ENCODE results near the gene CHRM2.

Gene CHRM2

DNA sequence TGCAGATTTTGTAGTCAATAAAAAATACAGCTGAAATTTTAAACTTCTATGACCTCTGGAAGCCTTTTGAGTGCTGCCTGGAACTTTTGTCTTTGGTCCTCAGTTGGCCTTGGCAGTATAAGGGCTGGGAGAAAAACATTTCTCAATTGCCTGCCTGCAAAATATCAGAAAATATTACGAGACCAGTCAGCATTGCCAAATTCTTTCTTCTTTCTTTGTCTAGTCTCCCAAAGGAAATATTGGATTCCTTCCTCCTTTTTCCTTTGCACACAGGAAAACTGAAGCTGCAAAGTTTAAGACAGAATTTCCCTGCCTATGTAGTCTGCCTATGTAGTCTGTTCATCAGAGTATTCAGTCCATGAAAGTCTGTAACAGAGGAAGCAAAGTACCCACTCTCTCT lies 95.9 kb downstream of the CHRM2 start:
- DNase-seq = no peak

DNA sequence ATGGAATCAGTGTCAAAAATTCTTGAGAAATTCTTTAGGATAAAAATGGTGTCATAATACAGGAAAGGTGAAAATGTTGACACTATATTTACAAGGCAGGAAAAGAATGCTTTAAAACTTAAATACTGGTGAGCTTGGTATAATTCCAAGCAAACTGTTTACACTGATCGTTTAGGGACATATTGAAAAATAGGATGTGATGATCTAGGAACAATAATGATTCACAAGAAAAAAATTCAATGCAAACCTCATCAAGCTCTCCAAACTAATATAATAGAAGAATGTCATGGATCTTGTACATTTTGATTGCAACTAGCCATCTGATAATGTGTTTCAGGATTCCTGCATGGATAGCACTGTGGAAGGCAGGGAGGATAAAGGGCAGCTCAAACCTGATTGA lies 98.4 kb downstream of the CHRM2 start:
- DNase-seq = no peak

- DNase-seq = no peak
Measured at GRCh38 chr7:136969761-136970160, 101.3 kb downstream of the CHRM2 start.

DNA sequence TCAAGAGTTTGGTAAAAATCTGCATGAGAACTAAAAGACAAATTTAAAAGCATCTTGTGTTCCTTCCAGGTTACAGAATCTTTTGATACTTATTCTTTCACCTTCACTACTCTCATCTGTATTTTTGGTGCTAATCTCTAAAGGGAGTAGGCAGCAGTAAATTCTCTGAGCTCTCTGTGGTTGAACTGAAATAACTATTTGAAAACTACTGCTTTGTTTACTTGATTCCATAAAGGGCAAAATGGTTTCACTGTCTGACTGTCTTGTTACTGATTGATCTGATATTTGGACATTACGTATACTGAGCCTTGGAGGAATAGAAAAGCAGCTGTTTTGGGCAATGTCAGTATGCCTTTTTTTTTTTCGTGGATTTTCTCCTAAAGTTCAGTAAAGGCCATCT lies 103.3 kb downstream of the CHRM2 start:
- no peak for DNase-seq

DNA sequence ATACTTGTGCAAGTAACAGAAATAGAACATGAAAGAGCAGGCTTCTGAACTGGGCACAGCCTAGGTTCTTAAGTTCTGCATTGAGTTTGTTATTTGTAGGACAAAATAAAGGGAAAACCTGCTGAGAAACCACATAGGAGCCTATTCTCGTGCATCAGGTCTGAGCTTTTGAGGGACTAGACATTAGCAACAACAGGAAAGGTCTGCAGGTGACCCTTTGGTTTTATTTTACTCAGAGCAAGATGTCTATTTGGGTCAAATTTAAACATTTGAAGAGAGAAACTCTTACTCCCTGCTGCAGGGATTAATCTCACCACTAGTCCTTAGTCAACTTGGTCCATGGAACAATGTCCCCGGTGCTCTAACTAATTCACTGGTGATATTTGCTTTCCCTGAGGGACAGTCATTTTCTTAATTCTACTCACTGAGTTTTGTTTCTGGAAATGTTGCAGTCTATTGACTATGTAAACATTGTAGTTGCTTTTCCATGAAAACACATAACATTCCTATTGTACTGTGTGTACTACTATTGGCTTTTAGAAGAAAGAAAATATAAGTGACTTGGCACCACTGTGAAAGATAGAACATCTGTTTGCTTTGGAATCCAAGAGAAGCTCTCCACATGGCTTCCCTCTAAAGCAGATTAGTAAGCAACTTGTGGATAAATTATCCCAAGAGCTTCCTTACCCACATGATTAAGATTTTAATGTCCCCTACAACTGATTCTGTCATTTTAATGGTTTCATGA lies 108.2 kb downstream of the CHRM2 start:
- DNase-seq = no peak

DNA sequence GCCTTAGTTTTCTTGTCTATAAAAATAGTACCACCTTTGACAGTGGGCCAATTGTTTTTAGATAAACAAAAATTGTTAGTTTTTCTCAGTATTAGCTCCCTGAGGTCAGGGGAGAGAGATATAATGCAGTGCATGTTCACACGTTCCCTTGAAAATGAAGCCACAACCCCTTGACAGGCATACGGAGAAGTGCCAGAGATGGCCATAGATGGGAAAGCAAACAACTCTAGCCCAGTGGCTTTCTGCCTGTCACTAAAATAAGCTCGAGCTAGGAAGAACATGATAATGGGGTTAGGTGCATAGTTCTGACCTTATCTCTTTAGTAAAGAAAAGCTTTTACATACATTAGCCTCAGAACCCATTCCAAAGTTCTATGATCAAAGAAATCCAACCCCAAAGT lies 124.9 kb downstream of the CHRM2 start:
- no peak for DNase-seq

DNA sequence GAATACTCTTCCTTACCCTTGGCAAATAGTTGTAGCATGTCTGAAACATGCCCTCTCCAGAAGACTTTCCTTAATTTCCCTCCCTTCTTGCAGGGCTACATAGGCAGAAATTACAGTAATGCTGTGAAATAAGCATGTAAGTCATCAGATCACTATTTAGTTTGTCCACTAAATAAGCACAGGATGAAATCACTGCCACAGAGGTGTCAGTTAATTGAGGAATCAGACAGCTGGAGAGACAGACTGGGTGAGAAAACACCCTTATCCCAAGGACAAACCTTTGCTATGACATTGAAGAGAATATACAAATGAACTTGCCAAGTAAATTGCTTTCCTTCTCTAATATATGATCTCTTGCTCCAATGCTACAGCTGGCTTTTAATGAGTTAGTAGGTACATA lies 129.3 kb downstream of the CHRM2 start:
- no peak for DNase-seq

DNA sequence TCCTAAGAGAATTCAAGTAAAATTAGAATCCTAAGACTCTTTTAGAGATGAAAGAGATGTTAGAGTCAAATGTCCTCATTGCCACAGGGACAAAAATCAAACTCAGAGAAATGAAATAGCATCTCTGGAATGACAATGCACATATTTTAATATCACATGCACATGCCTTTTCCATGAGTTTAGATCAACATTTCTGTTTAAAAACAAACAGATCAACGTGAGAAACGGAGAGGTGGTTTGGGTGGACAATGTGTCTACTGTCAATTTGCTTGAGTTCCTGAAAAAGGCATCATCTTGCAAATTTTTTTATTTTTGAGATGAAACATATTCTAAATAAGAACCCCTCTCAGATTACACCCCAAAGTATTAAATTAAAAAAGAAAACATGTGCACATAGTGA lies 130.0 kb downstream of the CHRM2 start:
- no peak for DNase-seq

DNA sequence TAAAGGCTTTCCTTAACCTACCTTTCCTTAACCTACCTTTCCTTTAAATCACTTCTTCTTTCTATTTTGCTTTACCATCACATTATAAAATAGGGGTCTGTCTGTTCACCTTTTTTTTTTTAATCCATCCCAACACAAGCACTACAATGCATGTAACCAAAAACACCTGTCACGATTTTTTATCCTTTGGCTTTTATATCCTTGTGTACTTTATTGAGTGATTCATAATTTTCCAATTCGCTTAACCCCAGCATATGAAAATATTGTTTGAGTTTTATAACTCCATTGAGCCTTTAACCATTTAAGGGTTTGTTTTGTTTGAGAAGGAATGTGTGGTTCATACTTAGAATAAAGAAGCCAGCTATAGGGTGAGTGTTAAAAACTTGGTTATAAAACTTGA lies 132.2 kb downstream of the CHRM2 start:
- DNase-seq = no peak

- DNase-seq = no peak
Measured at GRCh38 chr7:137001041-137001440, 132.6 kb downstream of the CHRM2 start.

DNA sequence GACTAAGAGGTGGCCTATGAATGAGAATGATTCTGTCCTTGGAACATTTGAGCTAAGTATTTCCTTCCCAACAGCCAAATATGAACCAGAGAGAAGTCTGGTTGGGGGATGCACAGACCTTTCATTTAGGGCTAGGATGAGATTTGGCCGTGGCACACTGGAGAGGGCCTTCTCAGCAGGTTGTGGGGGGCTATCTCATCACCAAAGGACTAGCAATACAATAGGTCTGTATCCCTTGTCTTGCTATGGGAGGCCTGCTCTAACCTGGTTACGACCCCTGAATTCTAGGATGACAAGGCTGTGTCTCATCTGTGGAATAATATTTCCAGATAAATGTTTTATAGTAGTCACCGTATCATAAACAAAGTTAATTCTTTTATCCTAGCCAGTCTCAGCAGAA lies 133.0 kb downstream of the CHRM2 start:
- no peak for DNase-seq

DNA sequence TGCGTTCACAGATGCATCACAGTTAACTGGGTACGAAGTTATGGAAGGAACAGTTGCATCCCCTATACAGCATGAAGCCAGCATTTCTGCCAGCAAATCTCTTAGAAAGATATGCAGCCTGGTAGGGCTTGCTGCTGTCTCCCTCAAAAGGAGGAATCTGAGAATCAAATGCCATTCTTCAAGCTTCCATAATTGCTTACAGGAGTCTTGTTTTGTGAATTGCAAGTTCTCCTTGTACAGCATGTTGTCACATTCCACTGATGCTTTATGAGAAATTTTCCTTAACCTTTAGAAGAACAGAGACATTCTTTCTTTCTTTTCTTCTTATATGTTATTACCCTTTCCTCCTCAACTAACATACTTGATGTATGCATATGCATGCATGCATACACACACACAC lies 134.6 kb downstream of the CHRM2 start:
- DNase-seq = no peak

DNA sequence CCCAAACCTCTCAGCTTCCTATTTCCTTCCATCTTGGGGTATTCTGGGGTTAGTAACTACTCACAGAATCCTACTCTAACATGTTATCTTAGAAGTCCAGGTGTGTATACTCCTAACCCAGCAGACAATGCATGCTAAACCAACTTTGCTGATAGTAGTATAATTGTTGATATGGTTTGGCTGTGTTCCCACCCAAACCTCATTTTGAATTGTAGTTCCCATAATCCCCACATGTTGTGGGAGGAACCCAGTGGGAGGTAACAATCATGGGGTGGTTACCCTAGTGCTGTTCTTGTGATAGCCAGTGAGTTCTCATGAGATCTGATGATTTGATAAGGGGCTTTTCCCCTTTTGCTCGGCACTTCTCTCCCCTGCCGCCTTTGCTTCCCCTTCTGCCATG lies 135.1 kb downstream of the CHRM2 start:
- no peak for DNase-seq

DNA sequence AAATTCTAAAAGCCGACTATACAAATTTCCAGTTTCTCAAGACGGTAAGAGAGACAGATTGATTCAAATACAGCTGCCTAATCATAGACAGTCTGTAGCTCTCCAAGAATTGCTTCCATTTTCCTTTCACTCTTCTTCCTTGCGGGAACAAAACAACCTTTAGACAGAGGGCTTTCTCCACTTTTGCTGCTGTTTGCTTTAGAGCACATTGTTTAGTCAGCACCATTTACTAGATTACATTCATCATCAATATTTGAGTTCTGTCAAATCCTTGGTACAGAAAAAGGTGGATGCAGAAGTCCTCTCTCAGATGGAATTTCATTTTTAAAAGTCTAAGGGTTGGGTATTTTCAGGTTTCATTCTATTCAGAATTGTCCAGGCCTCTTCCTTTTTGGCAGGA lies 137.4 kb downstream of the CHRM2 start:
- no peak for DNase-seq

GRCh38 chr7:137006293-137006692 lies 137.8 kb downstream of the CHRM2 start:
- no peak for DNase-seq

- DNase-seq = no peak
Measured at GRCh38 chr7:137007001-137007694, 138.7 kb downstream of the CHRM2 start.

DNA sequence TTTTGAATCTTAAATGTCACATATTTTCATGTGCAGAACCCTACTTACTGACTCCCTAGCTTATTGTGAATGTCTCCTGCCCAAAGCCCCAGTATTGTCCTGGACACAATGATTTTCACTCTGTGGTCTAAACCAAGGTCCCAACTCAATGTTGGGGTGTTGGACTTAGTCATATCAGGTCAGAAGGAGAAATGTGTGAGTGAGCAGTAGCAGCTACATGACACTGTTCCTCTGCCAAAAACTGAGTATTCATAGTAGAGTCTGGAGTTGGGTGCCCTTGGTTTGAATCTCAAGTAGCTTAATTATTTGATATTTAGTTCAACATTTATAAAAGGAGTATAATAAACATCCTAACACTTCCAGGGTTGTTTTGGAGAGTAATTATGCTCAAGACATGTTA lies 141.0 kb downstream of the CHRM2 start:
- no peak for DNase-seq

DNA sequence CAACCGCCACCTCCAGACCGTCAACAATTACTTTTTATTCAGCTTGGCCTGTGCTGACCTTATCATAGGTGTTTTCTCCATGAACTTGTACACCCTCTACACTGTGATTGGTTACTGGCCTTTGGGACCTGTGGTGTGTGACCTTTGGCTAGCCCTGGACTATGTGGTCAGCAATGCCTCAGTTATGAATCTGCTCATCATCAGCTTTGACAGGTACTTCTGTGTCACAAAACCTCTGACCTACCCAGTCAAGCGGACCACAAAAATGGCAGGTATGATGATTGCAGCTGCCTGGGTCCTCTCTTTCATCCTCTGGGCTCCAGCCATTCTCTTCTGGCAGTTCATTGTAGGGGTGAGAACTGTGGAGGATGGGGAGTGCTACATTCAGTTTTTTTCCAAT lies 146.6 kb downstream of the CHRM2 start:
- DNase-seq = no peak

- DNase-seq = no peak
Measured at GRCh38 chr7:137017221-137017620, 148.8 kb downstream of the CHRM2 start.

- no peak for DNase-seq
Measured at GRCh38 chr7:137018468-137018867, 150.0 kb downstream of the CHRM2 start.

- DNase-seq = no peak
Measured at GRCh38 chr7:137020351-137020750, 151.9 kb downstream of the CHRM2 start.

DNA sequence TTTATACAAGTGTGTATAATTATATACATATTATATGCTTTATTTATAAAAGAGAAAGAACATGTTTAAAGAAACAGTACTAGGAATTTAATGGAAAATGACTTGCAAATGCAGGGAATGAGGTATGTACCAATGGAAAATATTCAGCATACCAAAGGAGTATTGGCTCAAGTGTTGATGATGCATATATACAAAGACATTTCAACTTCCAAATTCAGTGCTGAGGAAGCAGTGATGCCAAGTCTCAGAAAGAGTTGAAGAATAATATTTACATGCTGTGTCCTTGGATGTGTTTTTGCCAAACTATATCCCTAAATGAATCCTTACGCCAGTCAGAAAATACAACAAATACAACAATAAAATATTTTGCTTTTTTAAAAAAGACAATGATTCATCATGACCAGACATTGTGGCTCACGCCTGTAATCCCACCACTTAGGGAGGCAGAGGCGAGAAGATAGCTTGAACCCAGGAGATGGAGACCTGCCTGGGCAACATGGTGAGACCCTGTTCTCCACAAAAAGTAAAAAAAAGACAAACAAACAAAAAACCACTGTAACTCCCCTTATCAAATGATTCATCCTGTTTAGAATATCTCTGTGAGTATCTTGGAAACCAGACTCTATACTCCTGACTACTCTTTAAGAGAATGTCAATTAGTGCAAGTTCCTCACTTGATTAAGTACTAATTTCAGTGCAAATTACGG lies 157.2 kb downstream of the CHRM2 start:
- no peak for DNase-seq

DNA sequence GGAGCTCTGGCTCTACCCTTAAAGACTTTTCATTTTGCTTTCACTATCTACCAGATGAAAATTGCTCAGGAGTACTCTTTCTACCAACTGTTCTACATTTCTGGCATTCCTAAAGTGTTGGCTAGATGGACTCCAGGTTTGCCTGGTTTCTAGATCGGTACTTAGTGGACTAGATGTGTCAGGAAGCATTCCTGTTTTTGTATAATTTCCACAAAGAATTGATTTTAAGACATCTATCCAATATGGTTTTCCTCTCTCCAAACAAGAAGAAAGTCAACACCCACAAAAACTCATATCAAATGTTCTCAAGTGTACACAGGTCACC lies 157.7 kb downstream of the CHRM2 start:
- DNase-seq = no peak

DNA sequence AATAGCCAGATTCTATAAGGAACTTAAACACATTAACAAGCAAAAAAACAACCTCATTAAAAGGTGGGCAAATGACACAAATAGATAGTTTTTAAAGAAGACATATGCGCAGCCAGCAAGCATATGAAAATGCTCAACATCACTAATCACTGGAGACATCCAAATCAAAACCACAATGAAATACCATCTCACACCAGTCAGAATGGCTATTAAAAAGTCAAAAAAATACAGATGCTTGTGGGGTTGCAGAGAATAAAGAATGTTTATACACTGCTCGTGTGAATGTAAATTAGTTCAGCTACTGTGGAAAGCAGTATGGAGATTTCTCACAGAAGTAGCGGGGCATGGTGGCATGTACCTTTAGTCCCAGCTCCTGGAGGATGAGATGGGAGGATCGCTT lies 164.0 kb downstream of the CHRM2 start:
- no peak for DNase-seq
